HL-60 (cell line): ENCODE data around the gene TRIM44.

Experiments
- POLR2AphosphoS5 ChIP-seq: IDR thresholded peaks from 2 replicates; pipeline ENCODE4 v1.6.1; 2012; ENCODE audit warnings: low read depth
- TF ChIP-seq, protein P1 (sequence below): IDR thresholded peaks from one replicate; pipeline ENCODE4 v1.5.1; 2011; ENCODE audit warnings: low read length, control low read depth, inconsistent platforms; ENCODE audit not compliant: insufficient read depth

DNA sequence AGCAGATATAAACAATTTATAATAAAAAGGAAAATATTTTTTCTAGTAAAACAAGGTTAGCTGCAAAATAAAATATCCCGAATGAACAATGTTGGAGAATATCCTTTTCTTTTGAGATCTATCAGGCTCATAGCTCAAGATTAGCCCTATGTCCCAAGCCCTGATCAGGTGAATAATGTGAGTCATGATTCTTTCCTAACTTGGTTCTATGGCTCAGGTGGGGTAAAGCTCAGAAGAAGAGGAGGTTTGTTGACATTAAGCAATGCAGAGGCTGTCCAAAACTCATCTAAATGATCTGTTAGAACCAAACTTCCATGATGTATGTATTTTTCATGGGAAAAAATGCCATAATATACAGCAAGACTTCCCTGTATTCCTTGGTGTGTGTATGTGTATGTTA lies 86.1 kb downstream of the TRIM44 start:
- TF ChIP-seq, protein P1, sequence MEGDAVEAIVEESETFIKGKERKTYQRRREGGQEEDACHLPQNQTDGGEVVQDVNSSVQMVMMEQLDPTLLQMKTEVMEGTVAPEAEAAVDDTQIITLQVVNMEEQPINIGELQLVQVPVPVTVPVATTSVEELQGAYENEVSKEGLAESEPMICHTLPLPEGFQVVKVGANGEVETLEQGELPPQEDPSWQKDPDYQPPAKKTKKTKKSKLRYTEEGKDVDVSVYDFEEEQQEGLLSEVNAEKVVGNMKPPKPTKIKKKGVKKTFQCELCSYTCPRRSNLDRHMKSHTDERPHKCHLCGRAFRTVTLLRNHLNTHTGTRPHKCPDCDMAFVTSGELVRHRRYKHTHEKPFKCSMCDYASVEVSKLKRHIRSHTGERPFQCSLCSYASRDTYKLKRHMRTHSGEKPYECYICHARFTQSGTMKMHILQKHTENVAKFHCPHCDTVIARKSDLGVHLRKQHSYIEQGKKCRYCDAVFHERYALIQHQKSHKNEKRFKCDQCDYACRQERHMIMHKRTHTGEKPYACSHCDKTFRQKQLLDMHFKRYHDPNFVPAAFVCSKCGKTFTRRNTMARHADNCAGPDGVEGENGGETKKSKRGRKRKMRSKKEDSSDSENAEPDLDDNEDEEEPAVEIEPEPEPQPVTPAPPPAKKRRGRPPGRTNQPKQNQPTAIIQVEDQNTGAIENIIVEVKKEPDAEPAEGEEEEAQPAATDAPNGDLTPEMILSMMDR: no peak
- no peak for TF ChIP-seq POLR2AphosphoS5
